Astrocyte of the hippocampus (primary cell): ENCODE measurements around the gene PPARD.
"Not testable (repeated sequence)": the region's sequence is repeated elsewhere in the genome, so short reads cannot be mapped to it uniquely, and the experiment has no call there.

ENCODE experiments used
- DNase-seq: peaks from one replicate; pipeline ENCODE4 v3.0.0; 2011; ENCODE audit warnings: low read depth, low spot score

The PPARD gene

GRCh38 chr6:35438378-35439065 is 96.2 kb downstream of the PPARD start:
- DNase-seq = not testable (repeated sequence)

- DNase-seq = no peak
Measured at GRCh38 chr6:35439308-35439707, 97.0 kb downstream of the PPARD start.

- no peak for DNase-seq
Measured at GRCh38 chr6:35441205-35441604, 98.8 kb downstream of the PPARD start.

- no peak for DNase-seq
Measured at GRCh38 chr6:35441642-35442041, 99.3 kb downstream of the PPARD start.

GRCh38 chr6:35442693-35443092 is 100.3 kb downstream of the PPARD start:
- DNase-seq = no peak

- DNase-seq = peak; percentile 31
Measured at GRCh38 chr6:35443341-35444030, 101.1 kb downstream of the PPARD start.

GRCh38 chr6:35445691-35446090 is 103.3 kb downstream of the PPARD start:
- DNase-seq = no peak

GRCh38 chr6:35448191-35448590 is 105.8 kb downstream of the PPARD start:
- DNase-seq = no peak

GRCh38 chr6:35449287-35449881 is 107.0 kb downstream of the PPARD start:
- peak; percentile 80 for DNase-seq

GRCh38 chr6:35451354-35452182 is 109.2 kb downstream of the PPARD start:
- no peak for DNase-seq

- DNase-seq = peak; percentile 97
Measured at GRCh38 chr6:35452183-35453090, 110.1 kb downstream of the PPARD start, which contains the start of gene FANCE. TSS of gene FANCE (plus strand) at chr6:35452338. CDS start at chr6:35452546, 208 bp downstream.

- DNase-seq = no peak
Measured at GRCh38 chr6:35453236-35453635, 110.9 kb downstream of the PPARD start.

- DNase-seq = no peak
Measured at GRCh38 chr6:35454391-35455110, 112.2 kb downstream of the PPARD start.

- no peak for DNase-seq
Measured at GRCh38 chr6:35457907-35458306, 115.5 kb downstream of the PPARD start.

GRCh38 chr6:35461270-35461669 is 118.9 kb downstream of the PPARD start:
- DNase-seq = no peak

- DNase-seq = no peak
Measured at GRCh38 chr6:35463292-35463691, 120.9 kb downstream of the PPARD start.

- DNase-seq = no peak
Measured at GRCh38 chr6:35465646-35466045, 123.3 kb downstream of the PPARD start.

- DNase-seq = peak; percentile 98
Measured at GRCh38 chr6:35468181-35468979, 126.0 kb downstream of the PPARD start, which contains the start of gene RPL10A. TSS of gene RPL10A (plus strand) at chr6:35468401. CDS start at chr6:35468435, 34 bp downstream.
